Measurements from ENCODE around the gene PPP1R14D.

The PPP1R14D gene

DNA sequence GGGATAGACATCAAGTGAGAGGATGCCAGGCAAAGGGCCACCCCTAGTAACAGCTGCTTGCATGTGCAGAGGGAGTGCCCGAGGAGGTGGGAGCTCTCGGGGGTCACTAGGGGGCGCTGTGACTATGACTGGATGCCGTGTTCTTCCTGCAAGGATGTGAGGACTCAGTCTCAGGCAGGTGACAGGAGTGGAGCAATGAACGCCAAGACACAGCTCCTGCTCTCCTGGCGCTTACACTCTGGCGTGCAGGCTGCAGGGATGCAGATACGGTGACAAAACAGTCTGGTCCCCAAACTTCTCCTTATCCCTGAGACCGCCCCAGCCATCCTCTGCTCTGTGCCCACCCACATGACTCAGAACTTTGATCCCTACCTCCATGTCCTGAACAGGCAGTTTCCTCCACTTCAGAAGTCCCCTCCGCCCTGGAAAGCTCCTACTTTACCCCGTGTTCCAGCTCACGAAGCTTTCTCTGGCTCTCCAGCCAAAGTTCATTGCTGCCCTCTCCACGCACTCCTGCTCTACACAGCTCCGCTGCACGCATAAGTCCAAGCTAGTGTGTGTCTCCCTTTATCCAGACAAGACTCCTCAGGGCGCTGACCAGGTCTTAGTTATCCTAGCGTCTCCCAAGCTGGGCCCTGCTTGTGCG lies 30.8 kb upstream of the PPP1R14D start:
- Histone ChIP-seq H3K4me3 (ENCODE audit: low read length) (no peak overlapping the region), H3K27me3 (ENCODE audit: insufficient read depth, low read length) (peaks cover 9% of the 10 kb centered on the region), H2AFZ (ENCODE audit: low read depth, low read length) (no peak overlapping the region), H3K4me1 (ENCODE audit: insufficient read depth, low read length) (no peaks in the 10 kb centered on the region), H3K36me3 (ENCODE audit: insufficient read depth, low read length) (no peaks in the 10 kb centered on the region), H3K9me3 (ENCODE audit: low read length) (no peaks in the 10 kb centered on the region)

- no peaks in the 10 kb centered on the region for H3K9me3 ChIP-seq (ENCODE audit: low read length)
- no peak overlapping the region for H3K4me3 ChIP-seq (ENCODE audit: low read length)
- no peak overlapping the region for H2AFZ ChIP-seq (ENCODE audit: low read depth, low read length)
- H3K4me1 ChIP-seq (ENCODE audit: insufficient read depth, low read length) = no peaks in the 10 kb centered on the region
- H3K27me3 ChIP-seq (ENCODE audit: insufficient read depth, low read length) = peaks cover 9% of the 10 kb centered on the region
- no peaks in the 10 kb centered on the region for H3K36me3 ChIP-seq (ENCODE audit: insufficient read depth, low read length)
These were observed 30.2 kb upstream of the PPP1R14D start for GRCh38 chr15:40858706-40859105.

DNA sequence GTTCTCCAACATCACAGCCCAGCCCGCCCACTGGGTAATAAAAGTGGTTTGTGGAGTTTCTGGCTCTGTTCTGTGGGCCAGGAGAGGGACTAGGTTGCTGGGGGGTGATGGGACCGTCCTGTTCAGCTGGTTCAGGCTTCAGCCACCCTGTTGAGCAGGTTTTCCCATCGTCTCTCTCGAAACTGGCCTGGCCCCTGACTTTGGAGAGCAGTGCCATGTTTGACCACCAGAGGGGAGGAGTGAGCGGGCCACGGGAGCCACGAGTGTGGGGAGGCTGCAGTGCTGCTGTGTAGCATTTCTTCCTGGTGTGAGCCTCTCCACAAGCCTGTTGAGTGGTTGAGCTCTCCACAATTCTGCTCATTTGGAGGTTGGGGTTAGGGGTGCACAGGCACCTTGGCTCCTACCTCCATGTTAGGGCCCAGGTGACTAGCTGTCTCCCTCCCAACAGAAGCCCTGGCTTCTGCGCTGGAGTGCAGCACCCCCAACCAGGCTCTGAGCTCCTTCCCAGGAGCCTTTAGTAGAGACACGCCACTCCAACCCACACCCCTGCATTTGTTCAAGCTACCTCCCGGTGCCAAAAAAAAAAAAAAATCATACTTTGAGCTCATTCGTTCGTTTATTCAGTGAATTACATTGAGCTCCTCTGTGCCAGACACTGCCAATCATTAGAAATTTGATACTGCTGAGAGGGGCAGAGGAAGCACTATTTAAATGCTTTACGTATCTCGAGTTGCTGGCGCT lies 29.3 kb upstream of the PPP1R14D start:
- H3K36me3 ChIP-seq (ENCODE audit: insufficient read depth, low read length) = no peaks in the 10 kb centered on the region
- H3K27me3 ChIP-seq (ENCODE audit: insufficient read depth, low read length) = peaks cover 12% of the 10 kb centered on the region
- H3K4me1 ChIP-seq (ENCODE audit: insufficient read depth, low read length) = no peaks in the 10 kb centered on the region
- H2AFZ ChIP-seq (ENCODE audit: low read depth, low read length) = no peak overlapping the region
- no peak overlapping the region for H3K4me3 ChIP-seq (ENCODE audit: low read length)
- no peaks in the 10 kb centered on the region for H3K9me3 ChIP-seq (ENCODE audit: low read length)

DNA sequence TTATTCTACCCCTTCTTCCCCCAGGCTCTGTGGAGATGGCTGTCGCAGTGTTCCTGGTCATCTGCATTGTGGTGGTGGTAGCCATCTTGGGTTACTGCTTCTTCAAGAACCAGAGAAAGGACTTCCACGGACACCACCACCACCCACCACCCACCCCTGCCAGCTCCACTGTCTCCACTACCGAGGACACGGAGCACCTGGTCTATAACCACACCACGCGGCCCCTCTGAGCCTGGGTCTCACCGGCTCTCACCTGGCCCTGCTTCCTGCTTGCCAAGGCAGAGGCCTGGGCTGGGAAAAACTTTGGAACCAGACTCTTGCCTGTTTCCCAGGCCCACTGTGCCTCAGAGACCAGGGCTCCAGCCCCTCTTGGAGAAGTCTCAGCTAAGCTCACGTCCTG lies 28.2 kb upstream of the PPP1R14D start:
- H3K9me3 ChIP-seq (ENCODE audit: low read length) = no peaks in the 10 kb centered on the region
- H3K4me3 ChIP-seq (ENCODE audit: low read length) = no peak overlapping the region
- no peaks in the 10 kb centered on the region for H3K36me3 ChIP-seq (ENCODE audit: insufficient read depth, low read length)
- H2AFZ ChIP-seq (ENCODE audit: low read depth, low read length) = no peak overlapping the region
- no peaks in the 10 kb centered on the region for H3K4me1 ChIP-seq (ENCODE audit: insufficient read depth, low read length)
- peaks cover 12% of the 10 kb centered on the region for H3K27me3 ChIP-seq (ENCODE audit: insufficient read depth, low read length)

- Histone ChIP-seq H3K4me1 (ENCODE audit: insufficient read depth, low read length) (no peaks in the 10 kb centered on the region), H3K27me3 (ENCODE audit: insufficient read depth, low read length) (peaks cover 12% of the 10 kb centered on the region), H3K4me3 (ENCODE audit: low read length) (no peak overlapping the region), H2AFZ (ENCODE audit: low read depth, low read length) (no peak overlapping the region), H3K9me3 (ENCODE audit: low read length) (no peaks in the 10 kb centered on the region), H3K36me3 (ENCODE audit: insufficient read depth, low read length) (no peaks in the 10 kb centered on the region)
These were observed 27.3 kb upstream of the PPP1R14D start for GRCh38 chr15:40855706-40856234.

- H3K27me3 ChIP-seq (ENCODE audit: insufficient read depth, low read length) = peaks cover 12% of the 10 kb centered on the region
- H3K36me3 ChIP-seq (ENCODE audit: insufficient read depth, low read length) = no peaks in the 10 kb centered on the region
- H2AFZ ChIP-seq (ENCODE audit: low read depth, low read length) = no peak overlapping the region
- H3K4me3 ChIP-seq (ENCODE audit: low read length) = no peak overlapping the region
- no peaks in the 10 kb centered on the region for H3K9me3 ChIP-seq (ENCODE audit: low read length)
- H3K4me1 ChIP-seq (ENCODE audit: insufficient read depth, low read length) = no peaks in the 10 kb centered on the region
These were observed 25.7 kb upstream of the PPP1R14D start for GRCh38 chr15:40854161-40854560.

GRCh38 chr15:40853241-40853890 lies 24.9 kb upstream of the PPP1R14D start:
- Histone ChIP-seq H3K4me1 (ENCODE audit: insufficient read depth, low read length) (no peaks in the 10 kb centered on the region), H3K27me3 (ENCODE audit: insufficient read depth, low read length) (peaks cover 12% of the 10 kb centered on the region), H3K4me3 (ENCODE audit: low read length) (no peak overlapping the region), H3K9me3 (ENCODE audit: low read length) (no peaks in the 10 kb centered on the region), H3K36me3 (ENCODE audit: insufficient read depth, low read length) (no peaks in the 10 kb centered on the region), H2AFZ (ENCODE audit: low read depth, low read length) (no peak overlapping the region)

- Histone ChIP-seq H3K36me3 (ENCODE audit: insufficient read depth, low read length) (no peaks in the 10 kb centered on the region), H3K9me3 (ENCODE audit: low read length) (no peaks in the 10 kb centered on the region), H3K27me3 (ENCODE audit: insufficient read depth, low read length) (peaks cover 20% of the 10 kb centered on the region), H3K4me1 (ENCODE audit: insufficient read depth, low read length) (no peaks in the 10 kb centered on the region), H2AFZ (ENCODE audit: low read depth, low read length) (no peak overlapping the region), H3K4me3 (ENCODE audit: low read length) (no peak overlapping the region)
These were observed 24.0 kb upstream of the PPP1R14D start for GRCh38 chr15:40852529-40852928.

DNA sequence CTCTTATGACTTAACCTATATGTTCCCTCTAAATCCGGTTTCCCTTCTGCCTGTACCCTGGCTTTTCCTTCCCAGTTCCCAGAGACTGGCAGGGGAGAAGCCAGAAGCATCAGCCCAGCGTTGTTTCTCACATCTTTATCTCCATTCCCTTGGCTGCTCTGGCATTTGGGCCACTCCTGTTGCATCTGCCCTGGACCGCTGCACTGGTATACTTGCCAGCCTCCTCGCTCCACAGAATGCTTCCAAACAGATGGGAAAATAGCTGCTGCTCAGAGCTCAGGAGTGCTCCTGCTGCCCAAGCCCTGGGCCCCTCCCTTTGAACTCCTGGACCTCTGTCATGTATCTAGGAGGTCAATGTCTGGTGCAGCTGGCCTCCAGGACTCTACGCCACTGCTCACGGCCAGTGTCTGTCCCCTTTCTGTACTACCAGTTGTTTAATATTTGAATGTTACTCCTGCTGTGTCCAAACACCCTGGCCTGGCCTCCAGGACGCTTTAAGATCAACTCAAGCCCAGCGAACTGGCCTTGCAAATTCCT lies 22.1 kb upstream of the PPP1R14D start:
- Histone ChIP-seq H3K27me3 (ENCODE audit: insufficient read depth, low read length) (peaks cover 31% of the 10 kb centered on the region), H3K4me1 (ENCODE audit: insufficient read depth, low read length) (no peaks in the 10 kb centered on the region), H3K36me3 (ENCODE audit: insufficient read depth, low read length) (no peaks in the 10 kb centered on the region), H2AFZ (ENCODE audit: low read depth, low read length) (no peak overlapping the region), H3K4me3 (ENCODE audit: low read length) (no peak overlapping the region), H3K9me3 (ENCODE audit: low read length) (no peaks in the 10 kb centered on the region)

DNA sequence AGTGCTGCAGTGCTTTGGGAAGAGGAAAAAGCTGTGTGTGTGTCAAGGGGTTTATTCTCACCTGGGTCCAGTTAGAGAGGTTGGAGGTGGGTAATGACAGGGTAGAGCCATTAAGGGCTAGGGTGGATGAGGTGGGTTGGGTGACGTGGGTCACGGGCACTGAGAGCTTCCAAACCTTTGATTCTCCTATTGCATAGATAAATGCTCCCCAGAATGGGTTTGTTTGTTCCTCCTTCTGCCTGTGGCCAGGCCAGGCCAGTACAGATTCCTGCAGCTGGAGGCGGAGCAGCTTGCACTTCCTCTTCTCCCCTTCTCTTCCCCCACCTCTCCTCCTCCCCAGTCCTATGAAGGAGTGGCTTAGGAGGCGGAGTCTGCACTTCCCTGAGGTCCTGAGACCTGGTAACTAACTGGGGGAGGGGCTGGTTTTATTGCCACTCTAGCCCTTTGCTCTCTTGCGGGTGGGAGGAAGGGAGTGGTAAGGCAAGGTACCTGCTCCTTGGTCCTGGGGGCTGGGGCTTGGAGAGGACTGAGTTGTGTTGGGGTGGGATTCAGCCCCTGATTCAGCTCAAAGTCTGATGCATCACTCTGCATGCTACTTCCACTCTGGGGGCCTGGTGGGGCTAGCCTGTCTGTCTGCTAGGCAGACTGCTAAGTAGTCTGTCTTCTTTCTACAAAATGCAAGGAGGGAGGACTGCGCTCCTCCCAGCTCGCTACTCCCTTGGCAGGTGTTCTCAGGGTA lies 18.9 kb upstream of the PPP1R14D start:
- Histone ChIP-seq H3K4me1 (ENCODE audit: insufficient read depth, low read length) (no peaks in the 10 kb centered on the region), H3K27me3 (ENCODE audit: insufficient read depth, low read length) (peaks cover 57% of the 10 kb centered on the region), H3K4me3 (ENCODE audit: low read length) (no peak overlapping the region), H2AFZ (ENCODE audit: low read depth, low read length) (no peak overlapping the region), H3K36me3 (ENCODE audit: insufficient read depth, low read length) (no peaks in the 10 kb centered on the region), H3K9me3 (ENCODE audit: low read length) (peaks cover 2% of the 10 kb centered on the region)

DNA sequence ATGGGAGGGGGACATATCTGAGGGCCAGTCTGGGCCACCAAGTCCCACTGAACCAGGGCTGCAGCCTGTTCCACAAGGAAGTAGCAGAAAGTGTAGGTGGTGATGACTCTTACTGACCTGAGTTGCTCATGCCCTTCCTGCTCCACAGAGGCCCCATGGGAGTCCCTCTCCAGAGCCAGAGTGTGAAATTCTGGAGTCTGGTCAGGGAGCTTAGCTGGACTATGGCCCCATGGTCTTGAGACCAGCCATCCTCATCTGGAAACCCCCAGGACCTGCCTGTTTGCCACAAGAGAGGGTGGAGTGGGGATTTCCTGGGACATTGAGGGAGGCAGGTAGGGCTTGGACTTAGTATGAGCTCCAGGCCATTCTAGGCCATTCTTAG lies 18.3 kb upstream of the PPP1R14D start:
- Histone ChIP-seq H3K27me3 (ENCODE audit: insufficient read depth, low read length) (peaks cover 63% of the 10 kb centered on the region), H3K4me1 (ENCODE audit: insufficient read depth, low read length) (no peaks in the 10 kb centered on the region), H3K4me3 (ENCODE audit: low read length) (no peak overlapping the region), H2AFZ (ENCODE audit: low read depth, low read length) (no peak overlapping the region), H3K9me3 (ENCODE audit: low read length) (peaks cover 2% of the 10 kb centered on the region), H3K36me3 (ENCODE audit: insufficient read depth, low read length) (no peaks in the 10 kb centered on the region)

- Histone ChIP-seq H2AFZ (ENCODE audit: low read depth, low read length) (no peak overlapping the region), H3K36me3 (ENCODE audit: insufficient read depth, low read length) (no peaks in the 10 kb centered on the region), H3K4me1 (ENCODE audit: insufficient read depth, low read length) (no peaks in the 10 kb centered on the region), H3K4me3 (ENCODE audit: low read length) (no peak overlapping the region), H3K27me3 (ENCODE audit: insufficient read depth, low read length) (peaks cover 68% of the 10 kb centered on the region), H3K9me3 (ENCODE audit: low read length) (peaks cover 2% of the 10 kb centered on the region)
These were observed 17.2 kb upstream of the PPP1R14D start for GRCh38 chr15:40845511-40846284.

Data from neuron (in vitro differentiated cells).